Astrocyte of the spinal cord (primary cell): Measurements from ENCODE around the gene OTUD7B.
"Not testable (repeated sequence)": the region's sequence is repeated elsewhere in the genome, so short reads cannot be mapped to it uniquely, and the experiment has no call there.

Source experiments
- DNase-seq: peaks from one replicate; pipeline ENCODE4 v3.0.0; 2011; ENCODE audit warnings: low read depth, low spot score
- H3K4me3 ChIP-seq: 2 replicates; pipeline ENCODE4 v1.5.1; 2011; ENCODE audit warnings: low read depth, mild to moderate bottlenecking, low read length, moderate library complexity
- CTCF ChIP-seq: IDR thresholded peaks from 2 replicates; pipeline ENCODE4 v1.5.1; 2012; ENCODE audit warnings: low read depth, mild to moderate bottlenecking, low read length, inconsistent platforms
- in situ Hi-C: cut with HindIII; loops from 2 replicates; pipeline ENCODE4 v1.10.0; 2017; ENCODE audit warnings: low sequenced_read_pairs

Gene OTUD7B

DNA sequence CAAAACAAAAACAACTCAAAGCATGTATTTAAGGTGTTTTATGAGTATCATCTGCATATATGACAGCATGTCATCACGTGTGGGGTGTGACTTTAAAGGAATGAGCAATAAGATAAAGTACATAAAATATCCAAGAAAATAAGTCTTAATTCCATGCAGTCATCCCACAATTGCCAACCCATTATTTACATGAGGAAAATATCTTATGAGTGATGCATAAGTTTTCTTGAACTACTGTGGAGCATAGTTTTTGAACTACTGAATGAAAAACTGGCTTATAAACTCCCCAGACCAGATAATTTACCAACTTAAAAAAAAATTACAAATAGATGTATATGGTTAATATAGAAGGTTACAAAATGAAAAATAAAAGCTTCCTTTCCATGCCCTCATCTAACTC lies 44.1 kb downstream of the OTUD7B start:
- no peak overlapping the region for H3K4me3 ChIP-seq
- in situ Hi-C loops = no loop called here
- DNase-seq = no peak
- TF ChIP-seq CTCF = no peak

DNA sequence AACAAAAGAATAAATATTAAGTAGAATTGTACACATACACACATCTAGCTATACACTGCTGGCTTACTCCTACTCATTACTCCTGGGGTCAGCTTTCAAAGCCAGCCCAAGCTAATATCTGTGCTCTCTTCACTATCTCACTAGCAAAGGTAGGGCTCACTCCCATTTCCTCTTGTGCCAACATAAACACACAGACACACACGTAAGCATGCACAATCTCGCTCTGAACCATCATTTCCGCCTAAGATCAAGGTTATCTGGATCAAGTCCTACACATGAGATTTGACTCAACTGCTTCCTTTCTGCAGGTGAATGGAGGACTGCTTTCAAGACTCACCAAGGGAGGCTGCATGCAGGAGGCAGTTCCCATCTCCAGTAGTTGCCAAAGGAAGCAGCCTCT lies 45.1 kb downstream of the OTUD7B start:
- TF ChIP-seq CTCF = no peak
- no peak for DNase-seq
- in situ Hi-C loops = no loop called here
- H3K4me3 ChIP-seq = no peak overlapping the region

GRCh38 chr1:149963358-149963757 lies 47.2 kb downstream of the OTUD7B start:
- no peak for DNase-seq
- in situ Hi-C loops = no loop called here
- no peak overlapping the region for H3K4me3 ChIP-seq
- no peak for TF ChIP-seq CTCF

- DNase-seq = no peak
- H3K4me3 ChIP-seq = no peak overlapping the region
- in situ Hi-C loops = no loop called here
- no peak for TF ChIP-seq CTCF
Observed at GRCh38 chr1:149962736-149963135, 47.8 kb downstream of the OTUD7B start.

GRCh38 chr1:149962039-149962647 lies 48.4 kb downstream of the OTUD7B start:
- peak; percentile 84 for DNase-seq
- in situ Hi-C loops = no loop called here
- TF ChIP-seq CTCF = peak; percentile 69
- H3K4me3 ChIP-seq = no peak overlapping the region

- in situ Hi-C loops, DNase-seq, H3K4me3 ChIP-seq: not testable (repeated sequence)
Observed at GRCh38 chr1:149957548-149957947, 53.0 kb downstream of the OTUD7B start.

DNA sequence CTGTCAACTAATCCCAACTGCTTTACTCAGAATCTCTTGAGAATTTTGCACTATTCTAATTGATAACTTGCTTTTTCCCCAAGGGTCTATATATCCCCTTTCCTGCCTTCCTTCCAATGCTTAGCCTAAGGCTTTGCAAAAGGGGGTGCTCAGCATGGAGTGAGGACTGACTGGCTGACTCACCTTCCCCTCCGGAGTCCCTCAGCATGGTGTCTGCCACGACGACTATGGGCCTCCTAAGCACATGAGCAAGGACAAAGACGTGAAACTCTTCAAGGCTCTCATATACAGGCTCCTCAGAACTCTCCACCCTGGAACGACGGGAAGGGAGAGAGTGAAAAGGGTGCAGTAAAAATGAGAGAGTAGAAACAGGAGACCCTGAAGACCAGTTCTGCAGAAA lies 60.6 kb downstream of the OTUD7B start:
- H3K4me3 ChIP-seq = no peak overlapping the region
- in situ Hi-C loops = no loop called here
- no peak for TF ChIP-seq CTCF
- DNase-seq = peak; percentile 19
